H9 (cell line): Measurements from ENCODE around the gene HP1BP3. TPM values are rescaled to one million over a fixed set of nuclear protein-coding genes. Genes with fewer than 3 reads are reported as not detected.

Experiments used
- DNase-seq: peaks from one replicate; pipeline ENCODE4 v3.0.0-alpha.2; 2017
- H2AFZ ChIP-seq: one replicate; pipeline ENCODE4 v1.6.1; 2013; ENCODE audit warnings: mild to moderate bottlenecking, low read length, control low read depth, moderate library complexity
- H2AK5ac ChIP-seq: 2 replicates; pipeline ENCODE4 v1.6.1; 2013; ENCODE audit warnings: low read length, control low read depth, mixed read lengths; ENCODE audit not compliant: insufficient read length
- H2BK120ac ChIP-seq: one replicate; pipeline ENCODE4 v1.6.1; 2013; ENCODE audit warnings: low read depth, mild to moderate bottlenecking, low read length, control low read depth, inconsistent platforms; ENCODE audit not compliant: poor library complexity, severe bottlenecking
- H2BK12ac ChIP-seq: 2 replicates; pipeline ENCODE4 v1.6.1; 2013; ENCODE audit warnings: low read length, control low read depth, mixed read lengths, low read depth; ENCODE audit not compliant: insufficient read length
- H2BK15ac ChIP-seq: 2 replicates; pipeline ENCODE4 v1.6.1; 2013; ENCODE audit warnings: low read depth, low read length, control low read depth
- H2BK20ac ChIP-seq: one replicate; pipeline ENCODE4 v1.6.1; 2013; ENCODE audit warnings: low read depth, mild to moderate bottlenecking, low read length, control low read depth, inconsistent platforms; ENCODE audit not compliant: poor library complexity, severe bottlenecking
- H2BK5ac ChIP-seq: 2 replicates; pipeline ENCODE4 v1.6.1; 2013; ENCODE audit warnings: low read length, control low read depth, mixed read lengths; ENCODE audit not compliant: insufficient read length
- H3K14ac ChIP-seq: 2 replicates; pipeline ENCODE4 v1.6.1; 2013; ENCODE audit warnings: low read length, control low read depth; ENCODE audit not compliant: insufficient read depth
- H3K18ac ChIP-seq: 2 replicates; pipeline ENCODE4 v1.6.1; 2013; ENCODE audit warnings: low read depth, mild to moderate bottlenecking, mixed read lengths, low read length, control low read depth; ENCODE audit not compliant: insufficient read length
- H3K23ac ChIP-seq: 2 replicates; pipeline ENCODE4 v1.6.1; 2013; ENCODE audit warnings: low read length, control low read depth, mixed read lengths, low read depth; ENCODE audit not compliant: insufficient read length
- H3K23me2 ChIP-seq: 2 replicates; pipeline ENCODE4 v1.6.1; 2013; ENCODE audit warnings: low read depth, mild to moderate bottlenecking, mixed read lengths, low read length, control low read depth; ENCODE audit not compliant: insufficient read length, poor library complexity, severe bottlenecking
- H3K27ac ChIP-seq: 2 replicates; pipeline ENCODE4 v1.5.1; 2013; ENCODE audit warnings: low read length, control low read depth, mixed read lengths, low read depth; ENCODE audit not compliant: insufficient read length
- H3K27me3 ChIP-seq: 2 replicates; pipeline ENCODE4 v1.6.1; 2013; ENCODE audit warnings: low read length, control low read depth, inconsistent platforms; ENCODE audit not compliant: insufficient read depth
- H3K4ac ChIP-seq: 2 replicates; pipeline ENCODE4 v1.6.1; 2013; ENCODE audit warnings: low read depth, mild to moderate bottlenecking, control low read depth, inconsistent platforms, low read length, moderate library complexity
- H3K4me1 ChIP-seq: 2 replicates; pipeline ENCODE4 v1.6.1; 2013; ENCODE audit warnings: low read length, control low read depth, inconsistent platforms; ENCODE audit not compliant: insufficient read depth
- H3K4me2 ChIP-seq: 2 replicates; pipeline ENCODE4 v1.6.1; 2013; ENCODE audit warnings: low read length, control low read depth, mixed read lengths; ENCODE audit not compliant: insufficient read length, insufficient read depth
- H3K56ac ChIP-seq: 2 replicates; pipeline ENCODE4 v1.6.1; 2013; ENCODE audit warnings: low read depth, mild to moderate bottlenecking, mixed read lengths, low read length, control low read depth; ENCODE audit not compliant: insufficient read length
- H3K79me1 ChIP-seq: 2 replicates; pipeline ENCODE4 v1.6.1; 2013; ENCODE audit warnings: low read depth, mild to moderate bottlenecking, moderate library complexity, low read length, control low read depth, inconsistent platforms; ENCODE audit not compliant: insufficient read depth, poor library complexity, severe bottlenecking
- H3K79me2 ChIP-seq: 2 replicates; pipeline ENCODE4 v1.6.1; 2013; ENCODE audit warnings: low read length, control low read depth, inconsistent platforms; ENCODE audit not compliant: insufficient read depth
- H3K9ac ChIP-seq: 2 replicates; pipeline ENCODE4 v1.6.1; 2013; ENCODE audit warnings: low read length, control low read depth, mixed read lengths; ENCODE audit not compliant: insufficient read length; ENCODE audit errors: extremely low read depth
- H3K9me3 ChIP-seq: one replicate; pipeline ENCODE4 v1.6.1; 2013; ENCODE audit warnings: low read depth, low read length, inconsistent platforms; ENCODE audit not compliant: control insufficient read depth
- H3T11ph ChIP-seq: one replicate; pipeline ENCODE4 v1.6.1; 2013; ENCODE audit warnings: mild to moderate bottlenecking, low read length, control low read depth, inconsistent platforms
- H4K20me1 ChIP-seq: one replicate; pipeline ENCODE4 v1.6.1; 2013; ENCODE audit not compliant: control insufficient read depth, insufficient read length, insufficient read depth
- H4K5ac ChIP-seq: 2 replicates; pipeline ENCODE4 v1.6.1; 2013; ENCODE audit warnings: low read depth, mild to moderate bottlenecking, mixed read lengths, low read length, control low read depth; ENCODE audit not compliant: insufficient read length
- H4K8ac ChIP-seq: replicated peaks from 2 replicates; pipeline ENCODE4 v1.6.1; 2013; ENCODE audit warnings: low read length, control low read depth, mixed read lengths, low read depth; ENCODE audit not compliant: insufficient read length
- H4K91ac ChIP-seq: 2 replicates; pipeline ENCODE4 v1.6.1; 2013; ENCODE audit warnings: low read depth, mild to moderate bottlenecking, moderate library complexity, mixed read lengths, low read length, control low read depth; ENCODE audit not compliant: insufficient read length
- H3K27ac Mint-ChIP-seq, 3 experiments: 2 replicates in 2 of 3; 3 replicates in 1 of 3; pipeline ENCODE4 v1.8.0; 2020 to 2021; ENCODE audit warnings: mixed read lengths in 3 of 3, mild to moderate bottlenecking in 1 of 3, moderate library complexity in 1 of 3
- H3K27me3 Mint-ChIP-seq: 2 replicates; pipeline ENCODE4 v1.8.0; 2021; ENCODE audit warnings: low read depth, mild to moderate bottlenecking, moderate library complexity, mixed read lengths
- H3K36me3 Mint-ChIP-seq, 3 experiments: 2 replicates in 2 of 3; 3 replicates in 1 of 3; pipeline ENCODE4 v1.8.0; 2020 to 2021; ENCODE audit warnings: low read depth in 3 of 3, mixed read lengths in 3 of 3; ENCODE audit not compliant: insufficient read depth in 1 of 3
- H3K4me1 Mint-ChIP-seq, 2 experiments: 2 replicates each; pipeline ENCODE4 v1.8.0; 2020; ENCODE audit warnings: mixed read lengths in 2 of 2
- H3K4me3 Mint-ChIP-seq, 2 experiments: 2 replicates in 1 of 2; 3 replicates in 1 of 2; pipeline ENCODE4 v1.8.0; 2020 to 2021; ENCODE audit warnings: mild to moderate bottlenecking in 2 of 2, mixed read lengths in 2 of 2, moderate library complexity in 1 of 2
- H3K9me3 Mint-ChIP-seq, 2 experiments: 2 replicates in 1 of 2; 3 replicates in 1 of 2; pipeline ENCODE4 v1.8.0; 2020; ENCODE audit warnings: mild to moderate bottlenecking in 2 of 2, mixed read lengths in 2 of 2, moderate library complexity in 1 of 2
- WGBS: extraction: QIAGEN DNeasy Blood & Tissue Kit; methylation state at CpG from one replicate; pipeline ENCODE4 v1.1.7; 2013; ENCODE audit warnings: missing lambda C conversion rate, low lambda C conversion rate, mixed read lengths; ENCODE audit not compliant: insufficient read length; ENCODE audit errors: extremely low coverage; 5-methylcytosine and 5-hydroxymethylcytosine counted together
- total RNA-seq: library from RNA; stranded (reverse); gene quantifications from 2 replicates; pipeline ENCODE4 v1.2.1, GENCODE V29; 2021
- TF ChIP-seq, protein P1 (sequence below): fragments of 200-600 bp; sonication (generic); conservative IDR thresholded peaks from 3 replicates; pipeline ENCODE4 v1.8.0; 2021; ENCODE audit warnings: antibody characterized with exemption, mild to moderate bottlenecking

HP1BP3 gene
- total RNA-seq, 1 experiment from 2014 or later, result 127 TPM

- no CpG with 5 or more reads among the region's 1 CpG for WGBS
- H2BK120ac ChIP-seq, result no peak overlapping the region
- no peak overlapping the region for H4K5ac ChIP-seq
- no peaks in the 10 kb centered on the region for H3K79me2 ChIP-seq
- peaks cover 2% of the 10 kb centered on the region for H3K23me2 ChIP-seq
- H2AK5ac ChIP-seq, result no peak overlapping the region
- no peak overlapping the region for H3K4ac ChIP-seq
- H3K4me1 ChIP-seq, result no peaks in the 10 kb centered on the region
- no peak overlapping the region for H3K14ac ChIP-seq
- H2BK15ac ChIP-seq, result no peak overlapping the region
- no peak overlapping the region for H3K23ac ChIP-seq
- no peak overlapping the region for H3T11ph ChIP-seq
- Mint-ChIP-seq H3K27me3 (peaks cover 6% of the 10 kb centered on the region), H3K4me3 (no peak overlapping the region), H3K9me3 (no peaks in the 10 kb centered on the region), H3K4me1 (peaks cover 0 to 7% of the 10 kb centered on the region in 2 experiments; a peak in 3 of 4 replicates), H3K27ac (no peak overlapping the region; a peak in 1 of 7 replicates), H3K36me3 (peaks cover 3 to 17% (median 5%) of the 10 kb centered on the region in 3 experiments; a peak in 5 of 7 replicates)
- H3K56ac ChIP-seq, result no peak overlapping the region
- no peaks in the 10 kb centered on the region for H4K20me1 ChIP-seq
- H3K9ac ChIP-seq, result no peak overlapping the region
- H2AFZ ChIP-seq, result no peak overlapping the region
- no peak for DNase-seq
- no peak overlapping the region for H4K8ac ChIP-seq
- H2BK12ac ChIP-seq, result no peak overlapping the region
- no peak overlapping the region for H3K4me2 ChIP-seq
- no peaks in the 10 kb centered on the region for H3K9me3 ChIP-seq
- no peak overlapping the region for H4K91ac ChIP-seq
- no peaks in the 10 kb centered on the region for H3K79me1 ChIP-seq
- TF ChIP-seq, protein P1, sequence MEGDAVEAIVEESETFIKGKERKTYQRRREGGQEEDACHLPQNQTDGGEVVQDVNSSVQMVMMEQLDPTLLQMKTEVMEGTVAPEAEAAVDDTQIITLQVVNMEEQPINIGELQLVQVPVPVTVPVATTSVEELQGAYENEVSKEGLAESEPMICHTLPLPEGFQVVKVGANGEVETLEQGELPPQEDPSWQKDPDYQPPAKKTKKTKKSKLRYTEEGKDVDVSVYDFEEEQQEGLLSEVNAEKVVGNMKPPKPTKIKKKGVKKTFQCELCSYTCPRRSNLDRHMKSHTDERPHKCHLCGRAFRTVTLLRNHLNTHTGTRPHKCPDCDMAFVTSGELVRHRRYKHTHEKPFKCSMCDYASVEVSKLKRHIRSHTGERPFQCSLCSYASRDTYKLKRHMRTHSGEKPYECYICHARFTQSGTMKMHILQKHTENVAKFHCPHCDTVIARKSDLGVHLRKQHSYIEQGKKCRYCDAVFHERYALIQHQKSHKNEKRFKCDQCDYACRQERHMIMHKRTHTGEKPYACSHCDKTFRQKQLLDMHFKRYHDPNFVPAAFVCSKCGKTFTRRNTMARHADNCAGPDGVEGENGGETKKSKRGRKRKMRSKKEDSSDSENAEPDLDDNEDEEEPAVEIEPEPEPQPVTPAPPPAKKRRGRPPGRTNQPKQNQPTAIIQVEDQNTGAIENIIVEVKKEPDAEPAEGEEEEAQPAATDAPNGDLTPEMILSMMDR, result peak; percentile 39; the same call in 2 of the 3 replicates
- H3K27me3 ChIP-seq, result no peaks in the 10 kb centered on the region
- no peak overlapping the region for H3K27ac ChIP-seq
- H2BK5ac ChIP-seq, result no peak overlapping the region
- H2BK20ac ChIP-seq, result no peak overlapping the region
- no peak overlapping the region for H3K18ac ChIP-seq
These were observed 84.7 kb downstream of the HP1BP3 start for GRCh38 chr1:20702416-20702815.
